HepG2 (cell line): Measurements from ENCODE around the gene FARSB. TPM values are rescaled to one million over a fixed set of nuclear protein-coding genes. Genes with fewer than 3 reads are reported as not detected.
A peak's percentile ranks its signal among the peaks of the same experiment; 100 is the strongest.

ENCODE experiments used
- ATAC-seq: fragments of 200-7000 bp; cut with Tn5 transposase; 3 replicates; pipeline ENCODE4 v1.9.1; 2020; ENCODE audit warnings: mild to moderate bottlenecking, moderate library complexity
- BruUV-seq: library from RNA; stranded (reverse); fragments of 400-500 nt; replicated peaks from 2 replicates; lab custom pipeline; 2021; lab: Mats Ljungman, UMichigan
- CTCF ChIA-PET: fragments of 300-600 bp; formaldehyde crosslinking; extraction: SDS; loops from one replicate; lab custom pipeline; 2021; ENCODE audit warnings: low total read pairs, inconsistent platforms, low intra/inter-chr PET ratio; lab: Yijun Ruan, JAX
- POLR2A ChIA-PET: fragments of 350-600 bp; sonication (Branson Sonifier 250); formaldehyde crosslinking; loops from one replicate; lab custom pipeline; 2020; ENCODE audit warnings: antibody characterized with exemption, inconsistent platforms; lab: Yijun Ruan, JAX
- DNase-seq: peaks from one replicate; pipeline ENCODE4 v3.0.0-alpha.2; 2015; ENCODE audit warnings: low spot score
- FAIRE-seq: peaks from 3 replicates; lab custom pipeline; 2011; peaks lifted over from hg19 to GRCh38; lab: Jason Lieb, UNC
- H2AFZ ChIP-seq: one replicate; pipeline ENCODE4 v1.6.1; 2011; ENCODE audit warnings: low read length, inconsistent platforms
- H3K27ac ChIP-seq: fragments of 300-600 bp; 3 replicates; pipeline ENCODE4 v1.8.0; 2011; ENCODE audit warnings: mixed run types, mild to moderate bottlenecking, mixed read lengths, low read length, inconsistent platforms; ENCODE audit not compliant: insufficient read depth; ENCODE audit errors: extremely low read length
- H3K27me3 ChIP-seq, 2 experiments: fragments of 200-600 bp in 1 of 2; 2 replicates in 1 of 2; 3 replicates in 1 of 2; pipeline versions ENCODE4 v1.6.0 to v1.8.0; 2011; ENCODE audit warnings: low read length in 2 of 2, mild to moderate bottlenecking in 2 of 2, moderate library complexity in 2 of 2, inconsistent platforms in 1 of 2; ENCODE audit not compliant: insufficient read depth in 2 of 2, control insufficient read depth in 1 of 2
- H3K36me3 ChIP-seq, 2 experiments: fragments of 200-600 bp in 1 of 2; replicated peaks in 1 of 2; 2 replicates in 1 of 2; 3 replicates in 1 of 2; pipeline versions ENCODE4 v1.5.1 to v1.8.0; 2011; ENCODE audit warnings: low read length in 2 of 2, inconsistent platforms in 1 of 2; ENCODE audit not compliant: insufficient read depth in 2 of 2, control insufficient read depth in 1 of 2
- H3K4me1 ChIP-seq: 2 replicates; pipeline ENCODE4 v1.5.1; 2012; ENCODE audit warnings: low read length, inconsistent platforms; ENCODE audit not compliant: insufficient read depth
- H3K4me2 ChIP-seq: 2 replicates; pipeline ENCODE4 v1.6.0; 2011; ENCODE audit warnings: low read depth, low read length, inconsistent platforms
- H3K4me3 ChIP-seq, 3 experiments: fragments of 200-600 bp in 1 of 3; sonication (generic), shearing (Covaris generic) in 1 of 3; replicated peaks in 1 of 3; 2 replicates each; pipeline ENCODE4 v1.5.1; 2011 to 2016; ENCODE audit warnings: low read length in 3 of 3, inconsistent platforms in 2 of 3, low read depth in 2 of 3, mild to moderate bottlenecking in 2 of 3, control low read depth in 1 of 3, mixed read lengths in 1 of 3; ENCODE audit not compliant: insufficient read depth in 1 of 3
- H3K79me2 ChIP-seq: one replicate; pipeline ENCODE4 v1.6.1; 2011; ENCODE audit warnings: low read length, inconsistent platforms; ENCODE audit not compliant: insufficient read depth
- H3K9ac ChIP-seq: 2 replicates; pipeline ENCODE4 v1.6.0; 2011; ENCODE audit warnings: mild to moderate bottlenecking, low read depth, low read length, inconsistent platforms; ENCODE audit not compliant: insufficient read depth
- H3K9me3 ChIP-seq: 2 replicates; pipeline ENCODE4 v1.5.1; 2012; ENCODE audit warnings: mild to moderate bottlenecking, low read length
- H4K20me1 ChIP-seq: 2 replicates; pipeline ENCODE4 v1.6.0; 2011; ENCODE audit warnings: inconsistent platforms, mild to moderate bottlenecking, low read length, moderate library complexity; ENCODE audit not compliant: insufficient read depth
- CEBPG ChIP-seq: IDR thresholded peaks from 2 replicates; pipeline ENCODE4 v1.6.1; 2016
- HOMEZ ChIP-seq: IDR thresholded peaks from 2 replicates; pipeline ENCODE4 v1.6.1; 2016; ENCODE audit warnings: low read depth
- MAFK ChIP-seq, 2 experiments: IDR thresholded peaks in 1 of 2; conservative IDR thresholded peaks in 1 of 2; 2 replicates each; pipeline ENCODE4 v1.6.1; 2011; ENCODE audit warnings: improper control_type of control experiment in 2 of 2, low read length in 2 of 2
- NFIC ChIP-seq: IDR thresholded peaks from 2 replicates; pipeline ENCODE4 v1.6.1; 2012; ENCODE audit warnings: mild to moderate bottlenecking, low read length, inconsistent platforms
- WGBS: methylation state at CpG from one replicate; pipeline ENCODE4 v1.1.6; 2017; ENCODE audit warnings: low lambda C conversion rate; 5-methylcytosine and 5-hydroxymethylcytosine counted together
- in situ Hi-C: cut with HindIII; loops from 2 replicates; pipeline ENCODE4 v1.10.0; 2017; ENCODE audit warnings: low pct_unique_long_range_greater_than_20kb; ENCODE audit not compliant: extremely low pct_ligation_motif_present
- intact Hi-C: fragments of 100-400 bp; cut with micrococcal nuclease; formaldehyde crosslinking; loops from one replicate; pipeline ENCODE4 v1.10.0; 2022; ENCODE audit not compliant: unreplicated experiment
- polyA plus RNA-seq, 8 experiments: library from polyadenylated mRNA; depleted of rRNA in 3 of 8; stranded (reverse) in 7 of 8; unstranded in 1 of 8; fragments of >200 nt; fragmentation: Illumina TruSeq in 4 of 8; extraction: Trizol in 4 of 8; gene quantifications; 2 replicates each; pipeline versions ENCODE4 v1.2.1 to v1.2.3, GENCODE V29; 2011 to 2016; ENCODE audit warnings: low read depth in 4 of 8, missing spikeins in 1 of 8, mixed read lengths in 1 of 8; ENCODE audit not compliant: insufficient read depth in 1 of 8
- total RNA-seq, 5 experiments: library from RNA; depleted of rRNA; stranded (reverse); fragments of >200 nt; fragmentation: Illumina TruSeq; extraction: Trizol; gene quantifications; 2 replicates each; pipeline ENCODE4 v1.2.3, GENCODE V29; 2016; ENCODE audit warnings: low read depth in 1 of 5
- TF ChIP-seq, protein P1 (sequence below): sonication (generic); formaldehyde crosslinking; IDR thresholded peaks from 2 replicates; pipeline ENCODE4 v1.5.0; 2020; ENCODE audit warnings: mild to moderate bottlenecking, missing genetic modification reagents
- TF ChIP-seq, protein P2 (sequence below): fragments of 450-650 bp; IDR thresholded peaks from 2 replicates; pipeline ENCODE4 v1.6.1; 2016

The FARSB gene
- total and polyA plus RNA-seq, 2 of the 13 experiments (the other 11 are each of a cell fraction or from before 2014, with no cell fraction given) = 23.3 to 45.9 TPM

GRCh38 chr2:222677981-222678380 lies 22.1 kb upstream of the FARSB start:
- no peak for TF ChIP-seq NFIC
- 0 out of 4 replicates have a peak, but pooled peaks of 1 of the 2 experiments have one; percentile 9 for TF ChIP-seq MAFK (conservative IDR thresholded peaks at IDR 0.05 in 1 of 2, IDR thresholded peaks at IDR 0.05 in 1 of 2; ENCODE audit: low read length in 2 of 2)
- no peaks in the 10 kb centered on the region for H3K27me3 ChIP-seq
- ChIA-PET CTCF (no interaction called here), POLR2A (no interaction called here)
- H4K20me1 ChIP-seq = no peaks in the 10 kb centered on the region
- in situ Hi-C loops (loop anchor here (25.0 kb wide), 1 partner anchor 409 kb away; no protein-coding TSS in a partner anchor), intact Hi-C loops (no loop called here)
- WGBS = 87% methylated on average over 3 of the region's 3 CpGs
- no peaks in the 10 kb centered on the region for H3K9me3 ChIP-seq
- ATAC-seq = peak; percentile 68
- H3K4me2 ChIP-seq = no peak overlapping the region
- no peak overlapping the region for H2AFZ ChIP-seq
- H3K36me3 ChIP-seq = no peaks in the 10 kb centered on the region
- no peak overlapping the region for H3K9ac ChIP-seq
- FAIRE-seq = no peak
- no peak for DNase-seq
- H3K79me2 ChIP-seq = no peaks in the 10 kb centered on the region
- no peak overlapping the region for H3K4me3 ChIP-seq
- BruUV-seq = no TSS peak
- H3K27ac ChIP-seq = no peak overlapping the region
- H3K4me1 ChIP-seq = peaks cover 10% of the 10 kb centered on the region; the same call in 1 of the 2 replicates

DNA sequence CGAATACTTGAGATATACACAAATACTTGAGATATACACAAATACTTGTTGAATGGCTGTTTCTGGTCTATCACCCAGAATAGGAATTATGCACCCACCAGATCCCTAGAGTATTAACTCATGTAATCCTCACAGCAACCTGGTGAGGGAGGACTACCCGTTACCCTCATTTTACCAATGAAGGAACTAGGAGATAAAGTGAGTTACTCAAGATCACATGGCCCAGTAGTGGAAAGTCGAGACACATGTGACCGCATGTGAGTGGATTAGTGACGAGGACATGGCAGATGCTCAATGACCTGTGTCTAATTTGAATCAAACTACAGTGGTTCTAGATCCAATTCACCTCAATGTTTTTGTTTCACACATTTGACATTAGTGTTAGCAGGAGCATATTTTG lies 18.0 kb upstream of the FARSB start:
- Histone ChIP-seq H3K4me2 (no peak overlapping the region), H3K4me1 (peaks cover 45% of the 10 kb centered on the region), H2AFZ (no peak overlapping the region)
- TF ChIP-seq, protein P1, sequence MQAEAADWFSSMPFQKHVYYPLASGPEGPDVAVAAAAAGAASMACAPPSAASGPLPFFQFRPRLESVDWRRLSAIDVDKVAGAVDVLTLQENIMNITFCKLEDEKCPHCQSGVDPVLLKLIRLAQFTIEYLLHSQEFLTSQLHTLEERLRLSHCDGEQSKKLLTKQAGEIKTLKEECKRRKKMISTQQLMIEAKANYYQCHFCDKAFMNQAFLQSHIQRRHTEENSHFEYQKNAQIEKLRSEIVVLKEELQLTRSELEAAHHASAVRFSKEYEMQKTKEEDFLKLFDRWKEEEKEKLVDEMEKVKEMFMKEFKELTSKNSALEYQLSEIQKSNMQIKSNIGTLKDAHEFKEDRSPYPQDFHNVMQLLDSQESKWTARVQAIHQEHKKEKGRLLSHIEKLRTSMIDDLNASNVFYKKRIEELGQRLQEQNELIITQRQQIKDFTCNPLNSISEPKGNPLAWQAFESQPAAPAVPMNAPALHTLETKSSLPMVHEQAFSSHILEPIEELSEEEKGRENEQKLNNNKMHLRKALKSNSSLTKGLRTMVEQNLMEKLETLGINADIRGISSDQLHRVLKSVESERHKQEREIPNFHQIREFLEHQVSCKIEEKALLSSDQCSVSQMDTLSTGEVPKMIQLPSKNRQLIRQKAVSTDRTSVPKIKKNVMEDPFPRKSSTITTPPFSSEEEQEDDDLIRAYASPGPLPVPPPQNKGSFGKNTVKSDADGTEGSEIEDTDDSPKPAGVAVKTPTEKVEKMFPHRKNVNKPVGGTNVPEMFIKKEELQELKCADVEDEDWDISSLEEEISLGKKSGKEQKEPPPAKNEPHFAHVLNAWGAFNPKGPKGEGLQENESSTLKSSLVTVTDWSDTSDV (CRISPR knock-in tag) = no peak
- TF ChIP-seq, protein P2, sequence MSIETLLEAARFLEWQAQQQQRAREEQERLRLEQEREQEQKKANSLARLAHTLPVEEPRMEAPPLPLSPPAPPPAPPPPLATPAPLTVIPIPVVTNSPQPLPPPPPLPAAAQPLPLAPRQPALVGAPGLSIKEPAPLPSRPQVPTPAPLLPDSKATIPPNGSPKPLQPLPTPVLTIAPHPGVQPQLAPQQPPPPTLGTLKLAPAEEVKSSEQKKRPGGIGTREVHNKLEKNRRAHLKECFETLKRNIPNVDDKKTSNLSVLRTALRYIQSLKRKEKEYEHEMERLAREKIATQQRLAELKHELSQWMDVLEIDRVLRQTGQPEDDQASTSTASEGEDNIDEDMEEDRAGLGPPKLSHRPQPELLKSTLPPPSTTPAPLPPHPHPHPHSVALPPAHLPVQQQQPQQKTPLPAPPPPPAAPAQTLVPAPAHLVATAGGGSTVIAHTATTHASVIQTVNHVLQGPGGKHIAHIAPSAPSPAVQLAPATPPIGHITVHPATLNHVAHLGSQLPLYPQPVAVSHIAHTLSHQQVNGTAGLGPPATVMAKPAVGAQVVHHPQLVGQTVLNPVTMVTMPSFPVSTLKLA = peak; percentile 37; the same call in 1 of the 2 replicates
- peak; percentile 47; the same call in 1 of the 2 replicates for TF ChIP-seq HOMEZ (CRISPR knock-in tag)
- no peak for TF ChIP-seq CEBPG (CRISPR knock-in tag)
- TF ChIP-seq, all 625 proteins: peak for 2
- H3K27ac ChIP-seq = no peak overlapping the region
- ChIA-PET POLR2A (no interaction called here), CTCF (no interaction called here)
- H3K9me3 ChIP-seq = no peaks in the 10 kb centered on the region
- no peaks in the 10 kb centered on the region for H4K20me1 ChIP-seq
- peaks cover 4% of the 10 kb centered on the region for H3K79me2 ChIP-seq
- 99% methylated on average over 5 of the region's 5 CpGs for WGBS
- no peak overlapping the region for H3K9ac ChIP-seq
- H3K27me3 ChIP-seq = no peaks in the 10 kb centered on the region; a peak in 1 of 5 replicates
- intact Hi-C loops (no loop called here), in situ Hi-C loops (no loop called here)
- no peaks in the 10 kb centered on the region for H3K36me3 ChIP-seq
- no peak overlapping the region for H3K4me3 ChIP-seq
- DNase-seq (no peak), ATAC-seq (no peak), FAIRE-seq (no peak)
- BruUV-seq = no TSS peak
